CD14-positive monocyte (primary cell): Measurements from ENCODE around the gene FN1. TPM values are rescaled to one million over a fixed set of nuclear protein-coding genes. Genes with fewer than 3 reads are reported as not detected.

ENCODE experiments used
- DNase-seq, 3 donors: peaks; one replicate each; pipeline ENCODE4 v3.0.0-alpha.2; 2011 to 2022
- H2AFZ ChIP-seq: 2 replicates; pipeline ENCODE4 v1.6.0; 2012; ENCODE audit warnings: mild to moderate bottlenecking, low read depth, low read length, inconsistent platforms; ENCODE audit not compliant: insufficient read depth, poor library complexity, severe bottlenecking
- H3K27ac ChIP-seq, 2 donors: 1 replicate in 1 of 2; 2 replicates in 1 of 2; pipeline ENCODE4 v1.5.1; 2012 to 2013; ENCODE audit warnings: low read length in 2 of 2, control low read depth in 1 of 2, inconsistent platforms in 1 of 2, low read depth in 1 of 2, mild to moderate bottlenecking in 1 of 2
- H3K27me3 ChIP-seq, 2 donors: one replicate each; pipeline versions ENCODE4 v1.6.0 to v1.6.1; 2011 to 2013; ENCODE audit warnings: low read length in 2 of 2; ENCODE audit not compliant: control insufficient read depth in 2 of 2, insufficient read depth in 2 of 2
- H3K36me3 ChIP-seq, 2 donors: replicated peaks in 1 of 2; 1 replicate in 1 of 2; 2 replicates in 1 of 2; pipeline versions ENCODE4 v1.5.1 to v1.6.1; 2012 to 2013; ENCODE audit warnings: low read length in 2 of 2, control low read depth in 1 of 2, inconsistent platforms in 1 of 2, mild to moderate bottlenecking in 1 of 2; ENCODE audit not compliant: insufficient read depth in 2 of 2, control insufficient read depth in 1 of 2
- H3K4me1 ChIP-seq, 2 donors: 1 replicate in 1 of 2; 2 replicates in 1 of 2; pipeline versions ENCODE4 v1.5.1 to v1.6.1; 2012 to 2013; ENCODE audit warnings: low read length in 2 of 2, control low read depth in 1 of 2, inconsistent platforms in 1 of 2, mild to moderate bottlenecking in 1 of 2, moderate library complexity in 1 of 2; ENCODE audit not compliant: insufficient read depth in 2 of 2, control insufficient read depth in 1 of 2
- H3K4me2 ChIP-seq: replicated peaks from 2 replicates; pipeline ENCODE3; 2012; ENCODE audit warnings: low read length, moderate library complexity, mild to moderate bottlenecking; ENCODE audit not compliant: poor library complexity, severe bottlenecking; ENCODE audit errors: extremely low read depth
- H3K4me3 ChIP-seq, 3 experiments: fragments of 200-600 bp in 1 of 3; sonication (generic) in 1 of 3; replicated peaks in 1 of 3; 1 replicate in 2 of 3; 2 replicates in 1 of 3; pipeline ENCODE4 v1.5.1; 2011 to 2013; ENCODE audit warnings: low read length in 3 of 3, mild to moderate bottlenecking in 3 of 3, control low read depth in 2 of 3, low read depth in 2 of 3, inconsistent platforms in 1 of 3, moderate library complexity in 1 of 3
- H3K79me2 ChIP-seq: 2 replicates; pipeline ENCODE4 v1.6.0; 2012; ENCODE audit warnings: mild to moderate bottlenecking, control low read depth, inconsistent platforms, low read length, moderate library complexity; ENCODE audit not compliant: insufficient read depth
- H3K9ac ChIP-seq: 2 replicates; pipeline ENCODE4 v1.6.0; 2017; ENCODE audit warnings: low read length, mild to moderate bottlenecking; ENCODE audit not compliant: insufficient read depth, poor library complexity, severe bottlenecking
- H3K9me3 ChIP-seq, 2 donors: replicated peaks in 1 of 2; 1 replicate in 1 of 2; 2 replicates in 1 of 2; pipeline versions ENCODE4 v1.5.1 to v1.6.1; 2012 to 2013; ENCODE audit warnings: low read length in 2 of 2, control low read depth in 1 of 2; ENCODE audit not compliant: control insufficient read depth in 1 of 2, insufficient read depth in 1 of 2
- H4K20me1 ChIP-seq: 2 replicates; pipeline ENCODE4 v1.6.0; 2012; ENCODE audit warnings: mild to moderate bottlenecking, low read length, control low read depth, moderate library complexity; ENCODE audit not compliant: insufficient read depth
- H3K27ac Mint-ChIP-seq, 7 donors: one replicate each; pipeline ENCODE4 v1.8.0; 2020; ENCODE audit warnings: mild to moderate bottlenecking in 7 of 7, mixed read lengths in 7 of 7, moderate library complexity in 6 of 7, inconsistent platforms in 2 of 7
- H3K27me3 Mint-ChIP-seq, 3 donors: one replicate each; pipeline ENCODE4 v1.8.0; 2021 to 2022; ENCODE audit warnings: low read depth in 3 of 3, mild to moderate bottlenecking in 3 of 3, mixed read lengths in 3 of 3, moderate library complexity in 3 of 3, inconsistent platforms in 1 of 3
- H3K36me3 Mint-ChIP-seq, 2 donors: one replicate each; pipeline ENCODE4 v1.8.0; 2020; ENCODE audit warnings: mixed read lengths in 2 of 2, inconsistent platforms in 1 of 2, mild to moderate bottlenecking in 1 of 2
- H3K4me1 Mint-ChIP-seq: one replicate; pipeline ENCODE4 v1.8.0; 2020; ENCODE audit warnings: mild to moderate bottlenecking, mixed read lengths
- H3K4me3 Mint-ChIP-seq, 2 donors: one replicate each; pipeline ENCODE4 v1.8.0; 2020; ENCODE audit warnings: mild to moderate bottlenecking in 2 of 2, mixed read lengths in 2 of 2, moderate library complexity in 1 of 2
- H3K9me3 Mint-ChIP-seq, 7 donors: one replicate each; pipeline ENCODE4 v1.8.0; 2020 to 2022; ENCODE audit warnings: mixed read lengths in 7 of 7, mild to moderate bottlenecking in 6 of 7, moderate library complexity in 6 of 7, inconsistent platforms in 2 of 7
- CTCF ChIP-seq: fragments of 200-600 bp; IDR thresholded peaks from one replicate; pipeline ENCODE4 v1.8.0; 2022; ENCODE audit warnings: antibody characterized with exemption, mild to moderate bottlenecking
- WGBS: methylation state at CpG from one replicate; pipeline ENCODE4 v1.1.5; 2013; ENCODE audit warnings: missing lambda C conversion rate; ENCODE audit not compliant: insufficient coverage; 5-methylcytosine and 5-hydroxymethylcytosine counted together
- intact Hi-C, 2 donors: fragments of 100-400 bp; cut with micrococcal nuclease; formaldehyde crosslinking; loops; one replicate each; pipeline versions ENCODE4 v1.15.0 to v1.15.1; 2023
- polyA plus RNA-seq, 3 donors: library from polyadenylated mRNA; depleted of rRNA in 1 of 3; unstranded in 2 of 3; stranded (reverse) in 1 of 3; fragments of 300-500 nt in 2 of 3; fragments of >200 nt in 1 of 3; fragmentation: Illumina TruSeq in 2 of 3; gene quantifications; 1 replicate in 2 of 3; 2 replicates in 1 of 3; pipeline ENCODE4 v1.2.3, GENCODE V29; 2012 to 2021

The FN1 gene
- polyA plus RNA-seq, 3 donors: 0.21 to 0.72 (median 0.23) TPM

- WGBS: 89% methylated on average over 8 of the region's 14 CpGs
- Mint-ChIP-seq H3K36me3 (no peaks in the 10 kb centered on the region), H3K27me3 (peaks cover 0 to 3% (median 2%) of the 10 kb centered on the region in 3 donors), H3K4me3 (no peak overlapping the region), H3K27ac (no peak overlapping the region), H3K4me1 (no peaks in the 10 kb centered on the region), H3K9me3 (peaks cover 2 to 13% (median 6%) of the 10 kb centered on the region in 7 donors)
- no peak overlapping the region for H3K9ac ChIP-seq
- no peak overlapping the region for H3K27ac ChIP-seq
- no peaks in the 10 kb centered on the region for H3K36me3 ChIP-seq
- no peaks in the 10 kb centered on the region for H3K79me2 ChIP-seq
- intact Hi-C loops: no loop called here
- no peaks in the 10 kb centered on the region for H4K20me1 ChIP-seq
- H3K4me1 ChIP-seq: no peaks in the 10 kb centered on the region
- H3K27me3 ChIP-seq: no peaks in the 10 kb centered on the region
- H3K4me3 ChIP-seq: no peak overlapping the region
- DNase-seq: no peak
- H3K9me3 ChIP-seq: peaks cover 0 to 8% of the 10 kb centered on the region in 2 donors
- TF ChIP-seq CTCF: no peak
- H2AFZ ChIP-seq: no peak overlapping the region
- no peak overlapping the region for H3K4me2 ChIP-seq
Observed at GRCh38 chr2:215370112-215370965, 65.5 kb downstream of the FN1 start.

DNA sequence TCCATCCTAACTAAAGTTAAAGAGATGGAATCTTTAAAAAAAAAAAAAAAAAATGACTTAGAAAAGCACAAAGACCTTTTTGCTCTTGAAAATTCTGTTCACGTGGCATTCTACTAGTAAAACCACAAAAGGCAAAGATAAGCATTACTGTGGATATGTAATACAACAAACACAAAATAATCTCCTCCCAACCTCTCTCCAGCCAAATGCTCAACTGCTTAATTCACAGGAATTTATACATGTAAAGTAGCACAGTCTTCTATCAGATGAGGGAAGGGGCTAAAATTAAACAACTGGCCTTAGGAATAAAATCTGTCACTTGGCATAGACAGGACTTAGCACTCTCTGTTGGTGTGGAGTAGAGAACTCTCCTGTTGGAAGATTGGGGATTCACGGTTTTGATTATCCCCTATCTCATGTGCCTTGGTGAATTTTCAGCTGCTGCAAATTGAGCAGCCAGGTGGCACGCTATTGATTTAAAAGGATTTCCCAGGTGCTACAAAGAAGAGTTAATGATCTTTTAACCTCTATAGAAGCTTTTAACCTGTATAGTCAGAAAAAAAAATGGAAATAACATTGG lies 66.6 kb downstream of the FN1 start:
- no peak overlapping the region for H2AFZ ChIP-seq
- peaks cover 0 to 7% (median 2%) of the 10 kb centered on the region in 7 donors for H3K9me3 Mint-ChIP-seq
- peaks cover 0 to 3% (median 2%) of the 10 kb centered on the region in 3 donors for H3K27me3 Mint-ChIP-seq
- TF ChIP-seq CTCF: no peak
- DNase-seq: no peak
- H3K79me2 ChIP-seq: no peaks in the 10 kb centered on the region
- H3K4me3 Mint-ChIP-seq: no peak overlapping the region
- no peaks in the 10 kb centered on the region for H3K27me3 ChIP-seq
- peaks cover 0 to 4% of the 10 kb centered on the region in 2 donors for H3K36me3 Mint-ChIP-seq
- no peak overlapping the region for H3K27ac ChIP-seq
- intact Hi-C loops: no loop called here
- H3K4me3 ChIP-seq: no peak overlapping the region
- H3K4me2 ChIP-seq: no peak overlapping the region
- no peaks in the 10 kb centered on the region for H3K4me1 Mint-ChIP-seq
- H4K20me1 ChIP-seq: no peaks in the 10 kb centered on the region
- no CpG with 5 or more reads among the region's 3 CpGs for WGBS
- H3K4me1 ChIP-seq: no peaks in the 10 kb centered on the region
- no peak overlapping the region for H3K27ac Mint-ChIP-seq
- H3K9ac ChIP-seq: no peak overlapping the region
- H3K9me3 ChIP-seq: no peaks in the 10 kb centered on the region
- H3K36me3 ChIP-seq: no peaks in the 10 kb centered on the region
